ENCODE results near the gene DUSP8. TPM values are rescaled to one million over a fixed set of nuclear protein-coding genes. Genes with fewer than 3 reads are reported as not detected.

DUSP8 gene
- total RNA-seq, 4 donors from 2014 or later, result 2.5 to 18.4 (median 13.2) TPM

- H3K27me3 ChIP-seq, result no peaks in the 10 kb centered on the region
- DNase-seq, result no peak
- no peak for TF ChIP-seq POLR2A (IDR thresholded peaks at IDR 0.05)
- no peak for TF ChIP-seq CTCF (IDR thresholded peaks at IDR 0.05)
- peaks cover 0 to 21% (median 0%) of the 10 kb centered on the region in 3 donors for H3K36me3 ChIP-seq
- H3K4me1 ChIP-seq, result peaks cover 0 to 86% (median 8%) of the 10 kb centered on the region in 4 donors
- H3K27ac ChIP-seq, result no peak overlapping the region
- H3K4me3 ChIP-seq, result no peak overlapping the region
- H3K9me3 ChIP-seq, result no peaks in the 10 kb centered on the region
These were observed 8.9 kb downstream of the DUSP8 start for GRCh38 chr11:1563149-1563638.

GRCh38 chr11:1562469-1563148 is 9.5 kb downstream of the DUSP8 start:
- DNase-seq, result no peak
- H3K36me3 ChIP-seq, result peaks cover 0 to 22% (median 0%) of the 10 kb centered on the region in 3 donors
- H3K4me1 ChIP-seq, result peaks cover 0 to 82% (median 8%) of the 10 kb centered on the region in 4 donors
- H3K9me3 ChIP-seq, result no peaks in the 10 kb centered on the region
- no peaks in the 10 kb centered on the region for H3K27me3 ChIP-seq
- no peak for TF ChIP-seq CTCF (IDR thresholded peaks at IDR 0.05)
- TF ChIP-seq POLR2A (IDR thresholded peaks at IDR 0.05), result no peak
- no peak overlapping the region for H3K4me3 ChIP-seq
- no peak overlapping the region for H3K27ac ChIP-seq

GRCh38 chr11:1561955-1562354 is 10.1 kb downstream of the DUSP8 start:
- Histone ChIP-seq H3K4me1 (peaks cover 0 to 76% (median 8%) of the 10 kb centered on the region in 4 donors), H3K27me3 (no peaks in the 10 kb centered on the region), H3K4me3 (no peak overlapping the region), H3K36me3 (peaks cover 0 to 28% (median 0%) of the 10 kb centered on the region in 3 donors), H3K27ac (peak overlapping the region in 1 of 4 donors; percentile 4), H3K9me3 (no peaks in the 10 kb centered on the region)
- TF ChIP-seq POLR2A (IDR thresholded peaks at IDR 0.05) (no peak), CTCF (IDR thresholded peaks at IDR 0.05) (no peak)
- no peak for DNase-seq

GRCh38 chr11:1561266-1561665 is 10.8 kb downstream of the DUSP8 start:
- H3K4me1 ChIP-seq, result peaks cover 0 to 69% (median 8%) of the 10 kb centered on the region in 4 donors
- no peak for TF ChIP-seq POLR2A (IDR thresholded peaks at IDR 0.05)
- peak overlapping the region in 2 of 4 donors; percentile 84 to 91 for H3K27ac ChIP-seq
- H3K9me3 ChIP-seq, result no peaks in the 10 kb centered on the region
- H3K36me3 ChIP-seq, result peaks cover 0 to 28% (median 0%) of the 10 kb centered on the region in 3 donors
- peak in 1 of 3 donors; percentile 73 for DNase-seq
- no peak overlapping the region for H3K4me3 ChIP-seq
- no peaks in the 10 kb centered on the region for H3K27me3 ChIP-seq

GRCh38 chr11:1560649-1561251 is 11.3 kb downstream of the DUSP8 start:
- Histone ChIP-seq H3K36me3 (peaks cover 0 to 28% (median 0%) of the 10 kb centered on the region in 3 donors), H3K9me3 (no peaks in the 10 kb centered on the region), H3K27me3 (no peaks in the 10 kb centered on the region), H3K4me3 (no peak overlapping the region), H3K27ac (peak overlapping the region in 3 of 4 donors; percentile 71 to 91 (median 84)), H3K4me1 (peaks cover 0 to 67% (median 8%) of the 10 kb centered on the region in 4 donors)
- no peak for TF ChIP-seq POLR2A (IDR thresholded peaks at IDR 0.05)
- no peak for TF ChIP-seq CTCF (IDR thresholded peaks at IDR 0.05)
- no peak for DNase-seq

Measured in Peyer's patch (tissue), 4 donors.